SIG-M5 treated with dmso at 0.1 percent for 504 hours (cell line): Measurements from ENCODE around the gene APEH.

Experiments used
- DNase-seq: peaks from one replicate; lab custom pipeline; 2025; ENCODE audit not compliant: unreplicated experiment; lab: John Stamatoyannopoulos, UW

Gene APEH

GRCh38 chr3:49711489-49711888 lies 37.3 kb downstream of the APEH start:
- no peak for DNase-seq

- DNase-seq = no peak
Measured at GRCh38 chr3:49712166-49712565, 38.0 kb downstream of the APEH start.

- no peak for DNase-seq
Measured at GRCh38 chr3:49712631-49713317, 38.6 kb downstream of the APEH start.

- DNase-seq = no peak
Measured at GRCh38 chr3:49713336-49714105, 39.4 kb downstream of the APEH start.

GRCh38 chr3:49714728-49715550 lies 40.8 kb downstream of the APEH start:
- no peak for DNase-seq

GRCh38 chr3:49715611-49716121 lies 41.5 kb downstream of the APEH start:
- DNase-seq = no peak

- DNase-seq = no peak
Measured at GRCh38 chr3:49716169-49716568, 42.0 kb downstream of the APEH start.

GRCh38 chr3:49716691-49717210 lies 42.6 kb downstream of the APEH start:
- no peak for DNase-seq

- no peak for DNase-seq
Measured at GRCh38 chr3:49717211-49717958, 43.2 kb downstream of the APEH start.

- no peak for DNase-seq
Measured at GRCh38 chr3:49717959-49718857, 44.1 kb downstream of the APEH start.

- no peak for DNase-seq
Measured at GRCh38 chr3:49718858-49719213, 44.7 kb downstream of the APEH start.

- peak; percentile 80 for DNase-seq
Measured at GRCh38 chr3:49719214-49719884, 45.2 kb downstream of the APEH start, which contains the start of gene AMIGO3. Gene AMIGO3 (minus strand): TSS chr3:49719684. CDS start chr3:49719465, 219 bp downstream.

GRCh38 chr3:49720855-49721595 lies 46.9 kb downstream of the APEH start:
- DNase-seq = no peak

GRCh38 chr3:49721596-49721895 lies 47.4 kb downstream of the APEH start:
- no peak for DNase-seq

- no peak for DNase-seq
Measured at GRCh38 chr3:49721896-49722781, 48.0 kb downstream of the APEH start.

GRCh38 chr3:49722896-49723295 lies 48.7 kb downstream of the APEH start:
- DNase-seq = no peak

GRCh38 chr3:49723296-49723627 lies 49.1 kb downstream of the APEH start:
- DNase-seq = peak; percentile 51
